ENCODE measurements around the gene KMT2E. TPM values are rescaled to one million over a fixed set of nuclear protein-coding genes. Genes with fewer than 3 reads are reported as not detected.

KMT2E gene
- total RNA-seq, 2 experiments from 2014 or later, result 50.1 to 72.8 TPM

DNA sequence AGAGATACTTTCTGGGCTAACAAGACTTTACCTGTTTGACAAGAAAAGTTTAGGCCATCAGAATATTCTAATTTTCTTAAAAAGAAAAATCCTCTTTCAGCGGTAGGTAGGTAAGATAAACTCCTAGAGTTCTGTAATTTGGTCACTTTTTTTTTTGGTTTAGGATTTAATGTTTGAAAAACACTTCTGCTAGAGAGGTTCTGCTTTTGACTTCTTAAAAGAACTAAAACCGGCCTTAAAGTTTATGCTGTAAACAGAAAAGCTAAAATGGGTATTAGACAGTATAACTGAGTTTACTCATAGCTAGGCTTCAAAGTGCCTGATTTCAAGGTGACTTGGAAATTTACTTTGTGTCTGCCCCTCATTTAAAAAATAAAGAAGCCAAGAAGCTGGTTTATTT is 21.7 kb upstream of the KMT2E start:
- no peak for DNase-seq (ENCODE audit: low spot score)
- peaks cover 41% of the 10 kb centered on the region for H3K36me3 ChIP-seq (ENCODE audit: insufficient read depth, low read length)
- H3K79me2 ChIP-seq (ENCODE audit: insufficient read depth, low read depth, low read length), result no peaks in the 10 kb centered on the region; the same call in 1 of the 2 replicates
- H3K9me3 ChIP-seq (ENCODE audit: low read length), result no peaks in the 10 kb centered on the region
- H4K20me1 ChIP-seq (ENCODE audit: insufficient read depth, low read length), result peaks cover 49% of the 10 kb centered on the region
- no peaks in the 10 kb centered on the region for H3K9me2 ChIP-seq (ENCODE audit: insufficient read depth, low read length)
- H3K4me2 ChIP-seq (ENCODE audit: low read length), result no peak overlapping the region
- ChIA-PET CTCF (ENCODE audit: unreplicated experiment) (no interaction called here), POLR2A (interaction anchor here (0.7 to 1.5 kb wide), 5 partner anchors 9 to 435 kb away, joined by 3 to 6 read pairs (median 3); no protein-coding TSS in a partner anchor)
- H3K4me3 ChIP-seq (ENCODE audit: low read depth, low read length, poor library complexity, severe bottlenecking), result no peak overlapping the region
- H3K27ac ChIP-seq (ENCODE audit: low read depth, low read length, poor library complexity, severe bottlenecking), result no peak overlapping the region
- H2AFZ ChIP-seq (ENCODE audit: low read length), result no peak overlapping the region
- peaks cover 10% of the 10 kb centered on the region for H3K4me1 ChIP-seq (ENCODE audit: insufficient read depth, low read length, poor library complexity, severe bottlenecking)
- TF ChIP-seq, protein P1, sequence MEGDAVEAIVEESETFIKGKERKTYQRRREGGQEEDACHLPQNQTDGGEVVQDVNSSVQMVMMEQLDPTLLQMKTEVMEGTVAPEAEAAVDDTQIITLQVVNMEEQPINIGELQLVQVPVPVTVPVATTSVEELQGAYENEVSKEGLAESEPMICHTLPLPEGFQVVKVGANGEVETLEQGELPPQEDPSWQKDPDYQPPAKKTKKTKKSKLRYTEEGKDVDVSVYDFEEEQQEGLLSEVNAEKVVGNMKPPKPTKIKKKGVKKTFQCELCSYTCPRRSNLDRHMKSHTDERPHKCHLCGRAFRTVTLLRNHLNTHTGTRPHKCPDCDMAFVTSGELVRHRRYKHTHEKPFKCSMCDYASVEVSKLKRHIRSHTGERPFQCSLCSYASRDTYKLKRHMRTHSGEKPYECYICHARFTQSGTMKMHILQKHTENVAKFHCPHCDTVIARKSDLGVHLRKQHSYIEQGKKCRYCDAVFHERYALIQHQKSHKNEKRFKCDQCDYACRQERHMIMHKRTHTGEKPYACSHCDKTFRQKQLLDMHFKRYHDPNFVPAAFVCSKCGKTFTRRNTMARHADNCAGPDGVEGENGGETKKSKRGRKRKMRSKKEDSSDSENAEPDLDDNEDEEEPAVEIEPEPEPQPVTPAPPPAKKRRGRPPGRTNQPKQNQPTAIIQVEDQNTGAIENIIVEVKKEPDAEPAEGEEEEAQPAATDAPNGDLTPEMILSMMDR (conservative IDR thresholded peaks at IDR 0.05; ENCODE audit: low read length), result no peak
- TF ChIP-seq EZH2phosphoT487 (IDR thresholded peaks at IDR 0.05; ENCODE audit: borderline replicate concordance, low read depth, low read length), result no peak
- no TSS peak for BruUV-seq (replicated peaks)
- intact Hi-C loops (cut with micrococcal nuclease; ENCODE audit: unreplicated experiment), result no loop called here

DNA sequence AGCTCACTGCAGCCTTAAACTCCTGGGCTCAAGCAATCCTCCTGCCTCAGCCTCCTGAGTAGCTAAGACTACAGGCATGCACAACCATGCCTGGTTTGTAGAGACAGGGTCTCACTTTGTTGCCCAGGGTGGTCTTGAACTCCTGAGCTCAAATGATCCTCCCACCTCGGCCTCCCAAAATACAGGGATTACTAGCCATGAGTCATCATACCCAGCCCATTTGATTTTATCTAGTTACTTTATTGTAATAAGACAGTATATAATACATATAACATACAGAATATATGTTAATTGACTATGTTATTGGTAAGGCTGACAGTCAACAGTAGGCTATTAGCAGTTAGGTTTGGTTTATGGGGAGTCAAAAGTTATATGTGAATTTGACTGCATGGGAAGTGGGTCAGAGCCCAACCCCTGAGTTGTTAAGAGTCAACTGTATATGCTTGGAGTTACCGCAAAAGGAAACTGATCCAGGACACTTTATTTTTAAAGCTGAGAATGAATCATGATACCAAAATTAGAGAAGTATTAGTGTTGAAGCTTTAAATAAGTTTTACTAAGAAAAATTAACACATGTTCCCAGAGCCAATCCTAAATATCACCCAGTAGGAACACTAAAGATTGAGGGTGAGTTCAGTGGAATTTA is 20.7 kb upstream of the KMT2E start:
- TF ChIP-seq, protein P1 (conservative IDR thresholded peaks at IDR 0.05; ENCODE audit: low read length), result no peak
- no peak for TF ChIP-seq EZH2phosphoT487 (IDR thresholded peaks at IDR 0.05; ENCODE audit: borderline replicate concordance, low read depth, low read length)
- ChIA-PET CTCF (ENCODE audit: unreplicated experiment) (no interaction called here), POLR2A (interaction anchor here (0.6 to 1.5 kb wide), 7 partner anchors 12 to 87 kb away, joined by 3 to 11 read pairs (median 3); no protein-coding TSS in a partner anchor)
- no TSS peak for BruUV-seq (replicated peaks)
- H3K36me3 ChIP-seq (ENCODE audit: insufficient read depth, low read length), result peaks cover 49% of the 10 kb centered on the region
- H3K27ac ChIP-seq (ENCODE audit: low read depth, low read length, poor library complexity, severe bottlenecking), result no peak overlapping the region
- H3K4me3 ChIP-seq (ENCODE audit: low read depth, low read length, poor library complexity, severe bottlenecking), result no peak overlapping the region
- H3K79me2 ChIP-seq (ENCODE audit: insufficient read depth, low read depth, low read length), result no peaks in the 10 kb centered on the region; the same call in 1 of the 2 replicates
- DNase-seq (ENCODE audit: low spot score), result no peak
- no peak overlapping the region for H2AFZ ChIP-seq (ENCODE audit: low read length)
- intact Hi-C loops (cut with micrococcal nuclease; ENCODE audit: unreplicated experiment), result no loop called here
- peaks cover 47% of the 10 kb centered on the region for H4K20me1 ChIP-seq (ENCODE audit: insufficient read depth, low read length)
- no peaks in the 10 kb centered on the region for H3K9me3 ChIP-seq (ENCODE audit: low read length)
- H3K4me1 ChIP-seq (ENCODE audit: insufficient read depth, low read length, poor library complexity, severe bottlenecking), result peaks cover under 1% of the 10 kb centered on the region
- H3K9me2 ChIP-seq (ENCODE audit: insufficient read depth, low read length), result no peaks in the 10 kb centered on the region
- no peak overlapping the region for H3K4me2 ChIP-seq (ENCODE audit: low read length)
